ENCODE measurements around the gene SUN1.
"Not testable (repeated sequence)": the region's sequence is repeated elsewhere in the genome, so short reads cannot be mapped to it uniquely, and the experiment has no call there.

SUN1 gene

DNA sequence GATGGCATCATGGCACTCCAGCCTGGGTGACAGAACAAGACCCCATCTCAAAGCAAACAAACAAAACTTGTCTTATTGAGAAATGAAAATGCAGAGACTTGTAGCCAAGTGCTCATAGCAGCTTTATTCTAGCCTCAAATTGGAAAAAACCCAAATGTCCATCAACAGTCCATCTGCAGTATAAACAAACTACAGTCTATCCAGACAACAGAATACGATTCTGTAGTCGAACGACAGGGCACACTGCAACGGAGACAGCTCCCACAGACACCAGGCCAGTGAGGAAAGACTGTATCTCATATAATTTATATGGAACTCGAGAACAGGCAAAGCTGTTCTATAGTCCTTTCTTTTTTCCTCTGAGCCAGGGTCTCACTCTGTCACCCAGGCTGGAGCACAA is 40.8 kb upstream of the SUN1 start:
- no peak for TF ChIP-seq PPARA (CRISPR knock-in tag; IDR thresholded peaks at IDR 0.05; ENCODE audit: borderline replicate concordance)
- TF ChIP-seq, protein P1, sequence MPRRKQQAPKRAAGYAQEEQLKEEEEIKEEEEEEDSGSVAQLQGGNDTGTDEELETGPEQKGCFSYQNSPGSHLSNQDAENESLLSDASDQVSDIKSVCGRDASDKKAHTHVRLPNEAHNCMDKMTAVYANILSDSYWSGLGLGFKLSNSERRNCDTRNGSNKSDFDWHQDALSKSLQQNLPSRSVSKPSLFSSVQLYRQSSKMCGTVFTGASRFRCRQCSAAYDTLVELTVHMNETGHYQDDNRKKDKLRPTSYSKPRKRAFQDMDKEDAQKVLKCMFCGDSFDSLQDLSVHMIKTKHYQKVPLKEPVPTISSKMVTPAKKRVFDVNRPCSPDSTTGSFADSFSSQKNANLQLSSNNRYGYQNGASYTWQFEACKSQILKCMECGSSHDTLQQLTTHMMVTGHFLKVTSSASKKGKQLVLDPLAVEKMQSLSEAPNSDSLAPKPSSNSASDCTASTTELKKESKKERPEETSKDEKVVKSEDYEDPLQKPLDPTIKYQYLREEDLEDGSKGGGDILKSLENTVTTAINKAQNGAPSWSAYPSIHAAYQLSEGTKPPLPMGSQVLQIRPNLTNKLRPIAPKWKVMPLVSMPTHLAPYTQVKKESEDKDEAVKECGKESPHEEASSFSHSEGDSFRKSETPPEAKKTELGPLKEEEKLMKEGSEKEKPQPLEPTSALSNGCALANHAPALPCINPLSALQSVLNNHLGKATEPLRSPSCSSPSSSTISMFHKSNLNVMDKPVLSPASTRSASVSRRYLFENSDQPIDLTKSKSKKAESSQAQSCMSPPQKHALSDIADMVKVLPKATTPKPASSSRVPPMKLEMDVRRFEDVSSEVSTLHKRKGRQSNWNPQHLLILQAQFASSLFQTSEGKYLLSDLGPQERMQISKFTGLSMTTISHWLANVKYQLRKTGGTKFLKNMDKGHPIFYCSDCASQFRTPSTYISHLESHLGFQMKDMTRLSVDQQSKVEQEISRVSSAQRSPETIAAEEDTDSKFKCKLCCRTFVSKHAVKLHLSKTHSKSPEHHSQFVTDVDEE (CRISPR knock-in tag; IDR thresholded peaks at IDR 0.05) = no peak
- TF ChIP-seq, protein P2, sequence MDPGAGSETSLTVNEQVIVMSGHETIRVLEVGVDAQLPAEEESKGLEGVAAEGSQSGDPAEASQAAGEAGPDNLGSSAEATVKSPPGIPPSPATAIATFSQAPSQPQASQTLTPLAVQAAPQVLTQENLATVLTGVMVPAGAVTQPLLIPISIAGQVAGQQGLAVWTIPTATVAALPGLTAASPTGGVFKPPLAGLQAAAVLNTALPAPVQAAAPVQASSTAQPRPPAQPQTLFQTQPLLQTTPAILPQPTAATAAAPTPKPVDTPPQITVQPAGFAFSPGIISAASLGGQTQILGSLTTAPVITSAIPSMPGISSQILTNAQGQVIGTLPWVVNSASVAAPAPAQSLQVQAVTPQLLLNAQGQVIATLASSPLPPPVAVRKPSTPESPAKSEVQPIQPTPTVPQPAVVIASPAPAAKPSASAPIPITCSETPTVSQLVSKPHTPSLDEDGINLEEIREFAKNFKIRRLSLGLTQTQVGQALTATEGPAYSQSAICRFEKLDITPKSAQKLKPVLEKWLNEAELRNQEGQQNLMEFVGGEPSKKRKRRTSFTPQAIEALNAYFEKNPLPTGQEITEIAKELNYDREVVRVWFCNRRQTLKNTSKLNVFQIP (CRISPR knock-in tag; IDR thresholded peaks at IDR 0.05; ENCODE audit: borderline replicate concordance, low read depth) = no peak
- TF ChIP-seq OSR1 (CRISPR knock-in tag; IDR thresholded peaks at IDR 0.05) = no peak
- TF ChIP-seq TCF4 (CRISPR knock-in tag; IDR thresholded peaks at IDR 0.05; ENCODE audit: borderline replicate concordance) = no peak
- no peak for TF ChIP-seq BACH2 (CRISPR knock-in tag; IDR thresholded peaks at IDR 0.05; ENCODE audit: borderline replicate concordance)
- no peak for ATAC-seq

DNA sequence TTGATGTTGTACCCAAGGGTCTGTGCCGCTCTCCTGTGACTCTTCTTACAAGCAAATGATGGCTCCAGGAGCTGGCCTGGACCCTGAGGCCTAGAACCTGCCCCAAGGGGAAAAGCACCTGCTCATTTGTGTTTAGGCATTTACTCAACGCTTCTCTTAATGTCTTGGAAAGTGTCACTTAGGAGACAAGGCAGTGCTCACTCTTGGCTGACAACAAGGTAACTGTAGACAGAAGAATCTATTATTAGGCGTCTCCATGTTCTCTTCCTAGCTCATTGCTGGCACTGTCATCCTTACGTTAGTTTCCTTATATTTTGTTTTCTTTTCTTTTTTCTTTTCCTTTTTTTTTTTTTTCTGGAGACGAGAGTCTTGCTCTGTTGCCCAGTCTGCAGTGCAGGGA is 38.1 kb upstream of the SUN1 start:
- TF ChIP-seq, protein P3, sequence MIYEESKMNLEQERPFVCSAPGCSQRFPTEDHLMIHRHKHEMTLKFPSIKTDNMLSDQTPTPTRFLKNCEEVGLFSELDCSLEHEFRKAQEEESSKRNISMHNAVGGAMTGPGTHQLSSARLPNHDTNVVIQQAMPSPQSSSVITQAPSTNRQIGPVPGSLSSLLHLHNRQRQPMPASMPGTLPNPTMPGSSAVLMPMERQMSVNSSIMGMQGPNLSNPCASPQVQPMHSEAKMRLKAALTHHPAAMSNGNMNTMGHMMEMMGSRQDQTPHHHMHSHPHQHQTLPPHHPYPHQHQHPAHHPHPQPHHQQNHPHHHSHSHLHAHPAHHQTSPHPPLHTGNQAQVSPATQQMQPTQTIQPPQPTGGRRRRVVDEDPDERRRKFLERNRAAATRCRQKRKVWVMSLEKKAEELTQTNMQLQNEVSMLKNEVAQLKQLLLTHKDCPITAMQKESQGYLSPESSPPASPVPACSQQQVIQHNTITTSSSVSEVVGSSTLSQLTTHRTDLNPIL (CRISPR knock-in tag; IDR thresholded peaks at IDR 0.05; ENCODE audit: low read depth) = no peak
- no peak for TF ChIP-seq ZFP30 (CRISPR knock-in tag; IDR thresholded peaks at IDR 0.05)
- ATAC-seq = no peak; the same call in 2 of the 3 replicates

DNA sequence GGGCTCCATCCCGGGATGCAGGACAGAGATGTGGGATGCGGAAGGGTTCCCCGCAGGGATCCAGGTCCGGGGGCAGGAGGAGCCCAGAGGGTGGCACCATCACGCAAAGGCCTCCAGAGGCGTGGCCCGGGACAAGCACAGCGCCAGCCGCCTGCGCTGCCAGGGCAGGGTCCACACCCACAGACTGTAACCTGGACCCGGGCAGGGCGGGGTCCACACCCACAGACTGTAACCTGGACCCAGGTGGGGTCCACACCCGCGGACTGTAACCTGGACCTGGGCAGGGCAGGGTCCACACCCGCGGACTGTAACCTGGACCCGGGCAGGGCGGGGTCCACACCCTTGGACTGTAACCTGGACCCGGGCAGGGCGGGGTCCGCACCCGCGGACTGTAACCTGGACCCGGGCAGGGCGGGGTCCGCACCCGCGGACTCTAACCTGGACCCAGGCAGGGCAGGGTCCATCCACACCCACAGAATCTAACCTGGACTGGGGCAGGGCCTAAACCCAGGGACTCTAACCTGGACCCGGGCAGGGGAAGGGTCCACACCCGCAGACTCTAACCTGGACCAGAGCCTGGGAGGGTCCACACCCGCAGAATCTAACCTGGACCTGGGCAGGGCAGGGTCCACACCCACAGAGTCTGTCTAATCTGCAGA is 37.5 kb upstream of the SUN1 start:
- TF ChIP-seq PPARA (CRISPR knock-in tag; IDR thresholded peaks at IDR 0.05; ENCODE audit: borderline replicate concordance) (no peak), ISL1 (CRISPR knock-in tag; IDR thresholded peaks at IDR 0.05) (no peak), BACH2 (CRISPR knock-in tag; IDR thresholded peaks at IDR 0.05; ENCODE audit: borderline replicate concordance) (no peak), TOX (CRISPR knock-in tag; IDR thresholded peaks at IDR 0.05; ENCODE audit: borderline replicate concordance) (no peak), ARNTL (CRISPR knock-in tag; IDR thresholded peaks at IDR 0.05; ENCODE audit: borderline replicate concordance, low read depth) (no peak)
- ATAC-seq = no peak

DNA sequence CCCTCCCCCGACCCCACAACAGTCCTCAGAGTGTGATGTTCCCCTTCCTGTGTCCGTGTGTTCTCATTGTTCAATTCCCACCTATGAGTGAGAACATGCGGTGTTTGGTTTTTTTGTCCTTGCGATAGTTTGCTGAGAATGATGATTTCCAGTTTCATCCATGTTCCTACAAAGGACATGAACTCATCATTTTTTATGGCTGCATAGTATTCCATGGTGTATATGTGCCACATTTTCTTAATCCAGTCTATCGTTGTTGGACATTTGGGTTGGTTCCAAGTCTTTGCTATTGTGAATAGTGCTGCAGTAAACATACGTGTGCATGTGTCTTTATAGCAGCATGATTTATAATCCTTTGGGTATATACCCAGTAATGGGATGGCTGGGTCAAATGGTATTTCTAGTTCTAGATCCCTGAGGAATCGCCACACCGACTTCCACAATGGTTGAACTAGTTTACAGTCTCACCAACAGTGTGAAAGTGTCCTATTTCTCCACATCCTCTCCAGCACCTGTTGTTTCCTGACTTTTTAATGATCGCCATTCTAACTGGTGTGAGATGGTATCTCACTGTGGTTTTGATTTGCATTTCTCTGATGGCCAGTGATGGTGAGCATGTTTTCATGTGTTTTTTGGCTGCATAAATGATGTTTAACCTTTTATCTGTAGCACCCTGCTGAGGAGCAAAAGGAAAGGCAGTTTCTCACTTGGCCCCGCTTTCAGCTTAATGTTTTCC is 35.7 kb upstream of the SUN1 start:
- not testable (repeated sequence) for ATAC-seq

DNA sequence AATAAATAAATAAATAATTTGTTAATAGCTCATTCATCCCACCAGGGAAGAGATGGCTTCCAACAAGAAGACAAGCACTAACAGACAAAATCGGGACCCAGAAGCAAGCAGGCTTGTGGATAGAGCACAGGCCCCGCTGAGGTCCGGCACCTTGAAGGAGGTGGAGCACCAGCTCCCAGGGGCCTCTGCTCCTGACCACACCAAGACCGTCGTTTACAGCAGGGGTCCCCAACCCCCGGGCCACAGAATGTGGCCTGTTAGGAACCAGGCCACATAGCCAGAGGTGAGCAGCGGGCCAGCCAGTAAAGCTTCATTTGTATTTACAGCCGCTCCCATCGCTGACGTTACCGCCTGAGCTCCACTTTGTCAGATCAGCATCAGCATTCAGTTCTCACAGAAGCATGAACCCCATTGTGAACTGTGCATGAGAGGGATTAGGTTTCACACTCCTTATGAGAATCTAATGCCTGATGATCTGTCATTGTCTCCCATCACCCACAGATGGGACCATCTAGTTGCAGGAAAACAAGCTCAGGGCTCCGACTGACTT is 33.3 kb upstream of the SUN1 start:
- no peak for TF ChIP-seq TCF4 (CRISPR knock-in tag; IDR thresholded peaks at IDR 0.05; ENCODE audit: borderline replicate concordance)
- TF ChIP-seq ISL1 (CRISPR knock-in tag; IDR thresholded peaks at IDR 0.05) = no peak
- TF ChIP-seq ESRRG (CRISPR knock-in tag; IDR thresholded peaks at IDR 0.05) = no peak
- no peak for TF ChIP-seq ZNF8 (CRISPR knock-in tag; IDR thresholded peaks at IDR 0.05)
- TF ChIP-seq ZFP30 (CRISPR knock-in tag; IDR thresholded peaks at IDR 0.05) = no peak
- TF ChIP-seq ZNF70 (CRISPR knock-in tag; IDR thresholded peaks at IDR 0.05) = no peak
- no peak for TF ChIP-seq ZNF565 (CRISPR knock-in tag; conservative IDR thresholded peaks at IDR 0.05; ENCODE audit: low read depth)
- TF ChIP-seq, protein P1 (CRISPR knock-in tag; IDR thresholded peaks at IDR 0.05) = no peak
- no peak for TF ChIP-seq ZC3H10 (CRISPR knock-in tag; IDR thresholded peaks at IDR 0.05)
- no peak for TF ChIP-seq GLIS3 (CRISPR knock-in tag; IDR thresholded peaks at IDR 0.05)
- no peak for TF ChIP-seq RARB (CRISPR knock-in tag; IDR thresholded peaks at IDR 0.05)
- TF ChIP-seq ZFP3 (CRISPR knock-in tag; IDR thresholded peaks at IDR 0.05) = no peak
- TF ChIP-seq, protein P4, sequence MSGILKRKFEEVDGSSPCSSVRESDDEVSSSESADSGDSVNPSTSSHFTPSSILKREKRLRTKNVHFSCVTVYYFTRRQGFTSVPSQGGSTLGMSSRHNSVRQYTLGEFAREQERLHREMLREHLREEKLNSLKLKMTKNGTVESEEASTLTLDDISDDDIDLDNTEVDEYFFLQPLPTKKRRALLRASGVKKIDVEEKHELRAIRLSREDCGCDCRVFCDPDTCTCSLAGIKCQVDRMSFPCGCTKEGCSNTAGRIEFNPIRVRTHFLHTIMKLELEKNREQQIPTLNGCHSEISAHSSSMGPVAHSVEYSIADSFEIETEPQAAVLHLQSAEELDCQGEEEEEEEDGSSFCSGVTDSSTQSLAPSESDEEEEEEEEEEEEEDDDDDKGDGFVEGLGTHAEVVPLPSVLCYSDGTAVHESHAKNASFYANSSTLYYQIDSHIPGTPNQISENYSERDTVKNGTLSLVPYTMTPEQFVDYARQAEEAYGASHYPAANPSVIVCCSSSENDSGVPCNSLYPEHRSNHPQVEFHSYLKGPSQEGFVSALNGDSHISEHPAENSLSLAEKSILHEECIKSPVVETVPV (CRISPR knock-in tag; IDR thresholded peaks at IDR 0.05) = no peak
- TF ChIP-seq TOX (CRISPR knock-in tag; IDR thresholded peaks at IDR 0.05; ENCODE audit: borderline replicate concordance) = no peak
- TF ChIP-seq, protein P3 (CRISPR knock-in tag; IDR thresholded peaks at IDR 0.05; ENCODE audit: low read depth) = no peak
- TF ChIP-seq SNAI2 (CRISPR knock-in tag; IDR thresholded peaks at IDR 0.05) = no peak
- TF ChIP-seq OSR1 (CRISPR knock-in tag; IDR thresholded peaks at IDR 0.05) = no peak
- ATAC-seq = no peak

All from SK-N-SH treated with all-trans-retinoic acid at 6 μM for 48 hours (cell line).